COLO829 (cell line): Measurements from ENCODE around the gene ATF6.

Source experiments
- DNase-seq: peaks from one replicate; pipeline ENCODE4 v3.0.0; 2012; ENCODE audit warnings: low spot score

Gene ATF6

DNA sequence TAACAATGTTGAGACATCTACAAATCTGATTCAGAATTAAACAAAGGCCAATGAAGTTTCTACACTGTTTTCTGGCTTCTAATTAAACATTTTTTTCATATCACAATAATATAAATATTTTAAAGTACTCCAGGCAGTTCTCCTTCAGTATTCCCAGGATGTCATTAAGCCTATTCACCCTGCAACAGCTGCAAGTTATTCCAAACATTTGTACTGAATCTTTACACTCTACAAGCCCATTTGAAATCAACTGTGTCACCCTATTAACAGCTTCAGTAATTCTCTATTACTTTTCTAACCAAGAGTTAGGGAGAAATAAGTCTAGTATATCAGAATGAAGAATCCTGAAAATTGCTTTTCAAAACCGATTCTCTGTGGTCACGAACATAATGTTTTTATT lies 133.0 kb downstream of the ATF6 start:
- no peak for DNase-seq

DNA sequence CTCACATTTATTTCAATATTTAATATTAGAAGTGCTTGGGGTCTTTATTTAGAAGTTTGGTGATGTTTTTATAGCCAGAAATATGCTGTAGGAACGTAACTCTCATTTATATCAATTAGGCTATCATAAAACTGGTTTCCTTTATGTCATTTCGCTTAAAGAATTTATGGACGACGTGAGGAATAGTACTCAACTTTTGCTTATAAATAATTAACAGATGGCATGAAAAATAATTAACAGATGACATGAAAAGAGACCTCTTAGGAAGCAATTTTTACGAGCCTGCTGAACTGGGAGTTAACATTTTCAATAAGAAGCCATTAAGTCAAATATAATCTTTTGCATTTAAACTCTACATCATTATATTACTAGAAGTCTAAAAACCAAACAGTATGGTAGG lies 134.0 kb downstream of the ATF6 start:
- no peak for DNase-seq

DNA sequence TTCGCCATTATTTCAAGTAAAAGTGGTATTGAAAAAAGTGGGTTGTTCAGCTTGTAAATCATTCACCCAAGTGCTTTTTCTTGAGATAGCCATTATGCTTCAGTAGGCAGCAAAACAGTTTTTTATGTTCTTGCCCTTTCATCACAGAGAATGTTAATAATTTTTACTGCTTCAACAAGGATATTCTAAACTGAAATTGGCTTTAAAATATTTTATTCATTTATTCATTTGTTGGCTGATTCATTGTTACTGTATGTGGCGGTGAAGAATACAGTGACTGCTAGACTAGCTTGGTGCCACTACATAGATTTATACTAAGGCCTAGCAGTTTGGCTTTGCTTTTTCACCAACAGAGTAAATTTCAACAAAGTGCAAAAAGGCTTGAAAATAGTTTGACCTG lies 136.1 kb downstream of the ATF6 start:
- DNase-seq: no peak

DNA sequence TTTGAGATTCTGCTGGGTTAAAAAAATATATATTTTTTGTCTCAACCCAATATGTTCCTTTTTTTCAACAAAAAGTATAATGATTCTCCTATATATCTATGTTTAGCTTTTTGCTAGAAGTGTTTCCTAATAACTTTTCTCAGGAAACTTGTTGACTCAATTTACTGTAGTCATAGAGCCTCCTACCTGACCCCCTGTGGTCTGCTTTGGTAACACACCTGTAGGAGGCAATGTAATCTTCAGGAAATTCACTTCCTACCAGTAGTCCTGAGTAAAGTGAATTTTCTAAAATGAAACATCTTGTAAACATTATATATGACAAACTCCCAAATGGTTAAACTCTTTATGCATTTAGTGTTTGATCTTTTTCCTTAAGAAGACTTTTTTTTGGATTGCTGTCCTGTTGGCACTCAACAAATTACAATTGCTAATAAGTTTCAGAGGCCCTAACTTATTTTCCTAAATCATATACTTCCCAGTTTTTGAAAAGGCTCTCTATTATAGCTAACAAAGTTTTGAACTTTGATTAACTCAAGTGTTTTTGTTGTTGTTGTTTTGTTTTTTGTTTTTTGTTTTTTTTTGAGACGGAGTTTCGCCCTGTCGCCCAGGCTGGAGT lies 139.3 kb downstream of the ATF6 start:
- DNase-seq: peak; percentile 13

DNA sequence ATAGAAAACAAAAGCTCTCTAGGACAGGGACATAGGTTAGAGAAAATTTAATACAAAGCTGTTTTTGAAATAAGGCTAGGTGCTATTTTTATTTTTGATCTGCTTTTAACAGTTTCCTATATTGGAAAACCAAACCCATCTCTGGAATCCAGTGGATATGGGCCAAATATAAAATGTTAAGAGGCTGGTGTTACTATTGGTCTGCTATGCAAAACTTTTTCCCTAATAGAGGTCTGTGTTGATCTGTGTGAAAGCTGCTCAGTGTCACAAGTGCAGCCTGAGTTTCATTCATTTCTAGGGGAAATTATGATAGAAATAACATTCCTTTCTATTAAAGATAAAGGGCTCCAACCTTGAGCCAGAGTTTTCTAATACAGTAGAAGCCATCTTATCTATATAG lies 141.1 kb downstream of the ATF6 start:
- no peak for DNase-seq

DNA sequence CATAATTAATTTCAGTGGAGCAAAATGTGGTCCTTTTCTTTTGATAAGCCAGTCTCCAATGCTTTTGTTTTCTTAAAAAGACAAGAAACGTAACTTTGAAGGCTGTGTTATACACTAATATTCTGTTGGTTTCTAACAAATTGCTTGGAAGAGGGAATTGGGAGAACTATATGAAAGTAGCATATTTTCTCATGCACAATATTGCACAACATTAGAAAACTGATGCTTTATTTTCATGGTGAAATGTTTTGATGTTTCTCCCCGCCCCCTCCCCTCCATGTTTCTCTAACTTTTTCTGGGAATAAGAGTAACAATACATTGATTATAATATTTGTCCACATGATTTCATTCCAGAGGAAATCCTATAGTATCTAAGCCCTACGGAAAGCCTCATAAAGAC lies 142.1 kb downstream of the ATF6 start:
- no peak for DNase-seq

DNA sequence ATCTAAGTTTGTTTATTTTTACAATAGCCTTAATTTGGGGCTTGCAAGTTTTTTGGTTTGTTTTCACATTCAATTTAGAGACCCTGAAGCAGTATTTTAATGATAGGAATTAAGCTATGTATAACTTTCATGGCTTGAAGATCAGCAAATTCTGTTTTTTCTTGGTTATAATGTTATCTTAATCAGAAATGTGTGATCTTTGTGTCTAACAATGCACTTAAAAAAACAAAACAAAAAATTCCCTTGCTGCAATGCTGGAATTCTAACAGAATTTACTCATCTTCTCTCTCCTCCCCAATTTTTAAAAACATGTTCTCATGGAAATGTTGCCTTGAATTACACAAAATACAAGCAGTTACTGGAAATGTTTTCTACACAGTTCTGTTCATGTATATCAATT lies 144.5 kb downstream of the ATF6 start:
- no peak for DNase-seq

DNA sequence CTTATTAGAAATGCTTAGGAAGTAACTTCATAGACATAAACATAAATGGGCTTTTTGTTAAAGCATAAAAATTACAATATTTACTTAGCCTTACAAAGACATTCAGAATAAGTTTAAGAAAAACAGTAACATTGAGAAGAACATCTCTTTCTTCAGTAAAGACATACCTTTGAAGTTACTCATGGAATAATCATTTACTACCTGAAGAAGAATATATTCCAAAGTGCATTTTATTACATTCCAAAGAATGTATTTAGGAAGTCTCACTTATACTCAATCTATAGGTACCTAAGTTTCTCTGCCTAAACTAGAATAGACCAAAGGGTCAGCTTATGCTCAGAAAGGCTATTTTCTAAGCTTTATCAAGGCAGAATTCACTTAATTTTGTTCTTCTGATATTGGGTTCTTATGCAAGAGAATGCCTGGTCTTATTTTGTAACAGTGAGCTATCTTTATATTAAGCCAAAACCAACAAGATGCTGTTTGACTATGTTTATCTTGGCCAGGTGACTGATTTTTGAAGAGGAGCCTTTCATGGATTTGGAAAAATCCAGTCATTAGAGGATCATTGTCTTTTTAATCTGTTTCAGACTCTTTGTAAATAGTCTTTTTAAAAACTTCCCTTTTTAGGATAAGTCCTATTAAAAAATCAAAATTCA lies 147.5 kb downstream of the ATF6 start:
- no peak for DNase-seq

DNA sequence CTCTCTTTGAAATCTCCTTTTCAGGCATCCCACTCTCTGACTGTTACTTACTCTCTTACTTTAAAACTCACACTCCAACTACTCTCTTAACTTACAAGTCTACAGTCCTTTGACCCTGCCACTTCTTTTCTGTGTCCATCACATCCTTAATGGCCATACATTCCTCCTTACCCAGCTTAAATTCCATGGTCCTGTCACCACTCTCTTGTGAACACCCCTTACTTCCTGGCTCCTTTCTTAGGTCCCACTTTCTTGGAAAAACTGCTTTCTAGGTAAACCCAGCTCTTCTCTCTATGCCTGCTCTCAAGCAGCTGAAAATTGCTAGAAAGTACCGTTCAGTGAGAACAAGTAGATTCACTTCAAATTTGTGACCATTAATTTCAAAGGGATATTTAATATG lies 148.5 kb downstream of the ATF6 start:
- DNase-seq: no peak

DNA sequence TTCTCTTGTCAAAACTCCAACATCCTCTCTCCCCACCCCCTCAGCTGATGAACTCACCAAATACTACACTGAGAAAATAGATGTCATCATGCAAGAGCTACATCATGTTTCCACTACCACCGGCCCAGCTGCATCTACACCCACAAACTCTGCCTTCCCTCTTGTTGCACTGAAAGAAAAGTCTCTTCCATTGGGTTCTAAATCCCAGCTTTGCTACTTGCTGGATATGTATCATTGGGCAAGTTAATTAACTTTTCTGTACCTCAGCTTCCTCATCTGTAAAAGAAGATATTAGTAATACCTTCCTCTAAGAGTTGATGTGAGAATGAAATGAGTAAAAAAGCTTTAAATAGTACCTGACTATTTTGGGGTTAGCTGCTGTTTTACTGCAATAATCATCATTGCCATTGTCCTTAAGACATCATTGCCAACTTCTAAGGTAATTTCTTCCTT lies 149.0 kb downstream of the ATF6 start:
- DNase-seq: no peak

DNA sequence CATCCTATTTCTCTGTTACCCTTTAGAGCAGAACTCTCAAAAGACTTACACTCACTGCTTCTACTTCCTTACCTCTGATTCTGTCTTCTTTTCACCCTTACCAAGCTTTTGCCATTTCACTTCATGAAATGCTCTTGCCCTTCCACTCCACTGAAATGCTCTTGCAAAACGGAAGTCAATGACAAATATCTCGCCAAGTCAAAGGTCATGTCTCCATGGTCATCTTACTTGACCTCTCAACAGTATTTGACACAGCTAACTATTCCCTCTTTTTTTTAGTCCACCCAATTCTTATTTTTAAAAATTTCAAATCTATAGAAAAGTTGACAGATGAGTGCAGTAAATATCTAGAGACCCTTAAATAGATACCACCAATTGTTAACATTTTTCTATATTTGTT lies 149.9 kb downstream of the ATF6 start:
- DNase-seq: no peak

DNA sequence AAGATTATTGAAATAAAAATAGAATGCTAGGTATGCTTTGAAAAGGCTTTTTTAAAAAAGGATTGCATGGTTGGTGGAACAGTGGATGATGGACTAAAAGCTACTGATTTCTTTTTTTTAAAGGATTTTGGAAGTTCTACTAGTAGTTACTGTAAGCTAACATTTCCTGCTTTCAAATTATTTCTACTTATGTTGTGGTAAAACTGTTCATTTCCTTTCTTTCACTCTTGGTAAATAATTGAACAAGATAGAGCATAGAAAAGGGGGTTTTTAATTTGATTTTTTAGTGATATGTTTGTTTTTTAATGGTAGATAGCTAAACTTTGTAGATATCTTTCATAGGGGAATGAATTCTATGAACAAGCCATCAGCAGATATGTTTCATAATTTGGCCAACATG lies 153.1 kb downstream of the ATF6 start:
- no peak for DNase-seq

DNA sequence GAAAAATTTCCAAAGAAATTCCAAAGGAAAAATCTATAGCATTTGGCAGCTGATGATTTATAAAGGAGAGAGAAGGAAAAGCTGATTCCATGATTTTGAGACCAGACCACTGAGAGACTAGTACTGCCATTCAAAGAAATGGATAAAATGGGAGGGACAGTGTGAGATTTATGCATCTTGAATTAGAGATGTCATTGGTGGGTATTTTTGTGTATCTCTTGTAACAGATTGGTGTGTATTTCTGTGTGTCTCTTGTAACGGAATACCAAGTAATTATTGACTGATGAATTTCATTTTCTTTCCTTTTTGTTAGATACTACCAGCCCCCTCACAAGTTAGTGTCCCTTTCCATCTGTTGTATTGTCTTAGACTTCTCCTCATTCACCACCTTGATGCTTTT lies 155.4 kb downstream of the ATF6 start:
- DNase-seq: no peak

DNA sequence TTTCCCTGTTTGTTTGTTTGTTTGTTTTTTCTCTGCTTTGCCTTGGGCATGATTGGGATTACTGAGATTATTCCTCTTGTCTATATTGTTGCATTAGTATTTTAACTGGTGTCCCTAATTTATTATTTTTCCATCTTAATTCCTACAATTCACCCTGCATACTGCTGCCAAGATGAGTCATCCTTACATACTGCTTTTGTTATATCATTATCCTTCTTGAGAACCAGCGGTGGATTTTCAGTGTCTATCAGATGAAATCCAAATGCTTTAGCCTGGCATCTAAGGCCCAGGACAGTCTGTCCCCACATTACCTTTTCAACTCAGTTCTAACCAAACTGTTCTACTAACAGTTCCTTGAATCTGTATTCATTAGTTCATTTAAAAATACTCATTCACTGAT lies 155.9 kb downstream of the ATF6 start:
- DNase-seq: no peak

DNA sequence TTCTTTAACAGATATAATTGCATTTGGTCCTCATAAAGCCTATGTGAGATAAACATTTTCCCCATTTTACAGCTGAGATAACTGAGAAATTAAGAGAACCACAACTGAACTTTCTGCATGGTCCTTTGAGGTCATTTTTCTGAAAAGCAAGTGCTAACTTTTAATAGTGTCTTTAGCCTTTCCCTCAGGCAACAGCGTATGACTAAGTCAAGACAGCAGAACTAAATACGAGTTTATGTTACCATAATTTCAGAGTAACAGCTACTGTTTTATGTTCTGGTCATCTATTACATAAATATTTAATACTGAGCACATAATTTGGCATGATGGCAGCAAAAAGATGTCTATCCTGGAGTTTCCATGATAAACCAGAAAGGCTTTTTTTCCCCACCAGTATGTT lies 161.9 kb downstream of the ATF6 start:
- no peak for DNase-seq

DNA sequence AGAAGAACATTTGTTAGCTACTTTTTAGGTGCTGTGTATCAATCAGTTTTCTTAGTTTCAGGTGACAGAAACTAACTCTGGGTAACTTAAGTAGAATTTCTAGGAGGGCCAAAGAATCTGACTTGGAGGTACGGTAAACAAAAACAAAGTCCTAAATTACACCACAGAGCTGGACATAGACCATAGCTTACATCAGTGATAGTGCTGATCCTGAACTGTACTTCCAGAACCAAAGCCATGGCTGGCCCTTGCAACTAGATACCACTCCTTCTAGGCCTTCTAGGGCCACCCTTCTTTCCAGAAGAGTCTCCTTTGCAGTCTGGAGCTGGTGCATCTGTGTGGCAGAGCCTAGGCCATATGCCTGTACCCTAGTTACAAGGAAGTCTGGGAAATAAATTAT lies 163.0 kb downstream of the ATF6 start:
- DNase-seq: no peak

DNA sequence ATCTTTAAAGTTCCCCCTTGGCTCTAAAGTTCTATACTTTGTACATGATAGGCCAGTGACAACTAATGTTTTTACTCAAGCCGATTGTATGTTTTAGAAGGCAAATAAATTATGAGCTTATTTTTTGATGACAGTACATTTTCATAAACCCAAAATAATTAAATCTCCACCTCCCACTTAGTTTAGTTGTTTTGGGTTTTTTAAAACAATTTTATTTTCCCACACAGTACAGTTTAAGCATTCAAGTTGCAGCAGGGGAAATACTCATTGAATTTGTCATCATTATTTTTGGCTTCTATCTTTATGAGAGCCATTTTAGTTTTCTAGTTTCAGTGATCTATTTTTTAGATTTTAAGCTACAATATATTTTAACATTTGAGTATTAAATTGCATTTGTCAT lies 163.9 kb downstream of the ATF6 start:
- no peak for DNase-seq

DNA sequence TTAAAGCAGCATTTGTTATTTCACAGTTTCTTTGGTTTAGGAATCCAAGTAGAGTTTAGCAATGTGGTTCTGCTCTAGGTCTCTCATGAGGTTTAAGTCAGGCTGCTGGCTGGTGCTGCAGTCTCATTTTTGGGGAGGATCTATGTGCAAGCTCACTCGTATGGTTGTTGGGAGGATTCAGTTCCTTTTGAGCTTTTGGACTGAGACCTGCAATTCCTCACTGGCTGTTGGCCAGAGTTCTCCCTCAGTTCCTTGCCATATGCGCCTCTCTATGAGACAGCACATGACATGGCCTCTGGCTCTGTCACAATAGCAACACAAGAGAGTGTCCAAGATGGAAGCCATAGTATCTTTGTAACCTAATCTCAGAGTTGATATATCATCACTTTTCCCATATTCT lies 166.5 kb downstream of the ATF6 start:
- DNase-seq: no peak

DNA sequence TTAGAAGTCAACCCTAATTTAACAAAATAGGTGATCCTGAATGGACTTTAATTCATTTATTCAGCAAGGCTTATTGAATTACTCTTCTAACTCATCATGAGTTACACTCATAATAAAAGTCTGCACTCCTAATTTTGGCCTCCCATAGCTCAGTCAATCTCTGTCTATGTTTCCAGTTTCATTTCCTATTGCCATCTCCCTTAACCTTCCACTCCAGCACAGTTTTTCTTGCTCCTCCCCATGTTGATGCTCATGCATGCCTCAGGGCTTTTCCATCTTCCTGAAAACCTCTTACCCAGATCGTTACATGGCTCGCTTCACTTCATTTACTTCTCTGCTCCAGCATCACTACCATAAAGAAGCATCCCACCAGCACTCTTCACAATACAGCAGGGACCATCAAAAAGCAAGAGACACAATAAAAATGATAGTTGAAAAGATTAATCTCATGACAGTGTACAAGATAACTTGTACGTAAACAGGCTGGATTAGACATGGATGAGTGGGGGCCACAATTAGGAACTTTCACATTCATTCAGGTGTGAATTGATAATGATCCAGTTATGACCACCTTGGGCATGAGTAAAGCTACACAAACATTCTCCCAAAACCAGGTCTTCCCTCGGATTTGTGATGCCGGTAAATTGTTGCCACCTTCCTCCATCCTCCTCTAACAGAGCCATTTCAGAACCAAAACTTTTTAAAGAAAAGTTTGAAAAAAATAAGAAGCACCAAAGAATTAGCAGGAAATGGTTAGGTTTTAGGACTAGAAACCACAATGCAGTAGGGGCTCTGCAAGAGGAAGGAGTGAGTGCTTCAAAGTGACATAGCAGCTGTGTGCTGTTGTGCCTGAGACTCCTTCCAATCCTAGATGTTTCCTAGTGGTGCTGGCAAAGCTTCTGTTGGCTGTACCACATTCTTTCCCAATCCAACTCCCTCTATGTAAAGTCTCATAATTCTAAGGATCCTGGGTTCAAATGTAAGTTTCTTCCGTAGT lies 167.8 kb downstream of the ATF6 start:
- no peak for DNase-seq

DNA sequence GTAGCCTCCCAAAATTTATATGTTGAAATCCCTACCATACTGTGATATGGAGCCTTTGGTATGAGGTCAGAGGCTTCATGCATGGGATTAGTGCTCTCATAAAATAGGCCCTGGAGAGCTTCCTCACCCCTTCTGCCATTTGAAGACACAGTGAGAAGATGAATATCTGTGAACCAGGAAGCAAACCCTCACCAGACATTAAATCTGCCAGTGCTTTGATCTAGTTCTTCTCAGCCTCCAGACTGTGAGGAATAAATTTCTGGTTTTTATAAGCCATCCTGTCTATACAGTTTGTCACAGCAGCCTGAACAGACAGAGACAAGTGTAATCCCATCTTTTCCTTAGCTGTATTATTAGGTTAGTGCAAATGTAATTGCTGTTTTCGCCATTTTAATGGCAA lies 169.1 kb downstream of the ATF6 start:
- no peak for DNase-seq

DNA sequence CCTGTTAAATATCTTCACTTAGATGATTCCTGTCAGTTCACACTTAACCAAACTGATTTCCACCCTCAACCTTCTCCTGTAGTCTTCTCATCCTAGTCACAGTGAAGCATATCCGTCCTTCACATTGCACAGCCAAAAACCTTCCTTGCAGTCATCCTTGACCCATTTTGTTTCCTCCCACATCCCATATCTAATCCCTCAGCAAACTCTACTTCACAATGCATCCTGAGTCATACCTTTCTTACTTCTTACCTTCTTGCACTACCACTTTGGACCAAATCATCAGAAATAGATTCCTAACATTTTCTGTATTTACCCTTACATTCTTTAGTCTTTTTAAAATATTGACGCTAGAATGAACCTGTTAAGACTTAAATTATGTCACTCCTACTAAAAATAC lies 170.7 kb downstream of the ATF6 start:
- DNase-seq: no peak

DNA sequence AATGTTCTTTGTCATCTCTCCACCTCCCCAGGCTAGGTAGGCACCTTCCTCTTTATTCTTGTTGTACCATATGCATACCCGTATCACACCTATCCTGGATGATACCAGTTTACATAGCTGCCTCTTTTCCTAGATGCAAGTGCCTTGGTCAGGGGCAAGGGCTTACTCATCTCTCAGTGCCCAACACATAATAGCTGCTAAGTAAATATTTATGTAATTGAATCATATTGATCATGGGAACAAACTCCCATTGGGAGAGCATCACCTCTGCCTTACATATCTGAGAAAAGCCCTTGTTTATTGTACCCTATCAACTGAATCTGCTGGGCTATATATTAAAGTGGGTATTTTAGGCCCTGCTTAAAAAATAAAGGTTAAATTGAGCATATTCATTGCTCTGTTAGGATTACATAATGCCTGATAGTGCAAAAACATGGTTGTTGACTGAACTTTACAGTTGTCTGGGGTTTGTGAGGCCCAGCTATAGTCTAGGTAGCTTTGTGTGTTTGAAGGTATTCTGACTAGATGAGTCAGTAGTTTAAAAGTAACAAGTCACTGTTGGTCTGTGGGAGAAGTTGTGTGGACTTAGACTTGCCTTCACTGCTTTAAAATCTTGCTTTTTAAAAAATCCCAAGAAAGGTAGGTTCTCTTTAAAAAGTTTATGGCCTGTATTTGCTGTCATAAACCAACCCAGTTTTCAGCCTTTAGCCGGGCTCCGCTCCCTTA lies 174.9 kb downstream of the ATF6 start:
- no peak for DNase-seq
